ENCODE measurements around the gene PARVB.

GRCh38 chr22:44086271-44087088, 62.4 kb downstream of the PARVB start:
- no peak for TF ChIP-seq CTCF (IDR thresholded peaks at IDR 0.05)
- no peak for TF ChIP-seq POLR2A (IDR thresholded peaks at IDR 0.05)
